SK-N-MC (cell line): ENCODE results near the gene MINK1.

Experiments
- DNase-seq: peaks from one replicate; pipeline ENCODE4 v3.0.0-alpha.2; 2011; ENCODE audit warnings: low read depth, low spot score
- H3K27ac ChIP-seq: fragments of 200-600 bp; sonication (generic); 2 replicates; pipeline ENCODE4 v1.5.1; 2016; ENCODE audit warnings: mixed run types
- H3K36me3 ChIP-seq: fragments of 200-600 bp; sonication (generic); 2 replicates; pipeline ENCODE4 v1.6.1; 2017; ENCODE audit warnings: antibody characterized with exemption, low read length, mixed read lengths; ENCODE audit not compliant: insufficient read depth
- H3K4me3 ChIP-seq: fragments of 200-600 bp; sonication (generic); 2 replicates; pipeline ENCODE4 v1.5.1; 2016
- H3K9ac ChIP-seq: fragments of 200-600 bp; sonication (generic); 2 replicates; pipeline ENCODE4 v1.8.0; 2017; ENCODE audit warnings: mixed run types, mixed read lengths; ENCODE audit not compliant: insufficient read length
- H3K9me3 ChIP-seq: fragments of 200-600 bp; sonication (generic); 2 replicates; pipeline ENCODE4 v1.6.1; 2017; ENCODE audit warnings: low read depth, mild to moderate bottlenecking, antibody characterized with exemption, low read length, moderate library complexity, mixed read lengths
- EZH2 ChIP-seq: fragments of 200-600 bp; sonication (generic); IDR thresholded peaks from one replicate; pipeline ENCODE4 v1.6.1; 2017; ENCODE audit warnings: antibody characterized with exemption
- FOXP2 ChIP-seq: optimal IDR thresholded peaks from 2 replicates; pipeline ENCODE3; 2011; ENCODE audit warnings: mild to moderate bottlenecking, moderate library complexity; ENCODE audit not compliant: insufficient read depth; ENCODE audit errors: extremely low read length, control extremely low read depth
- POLR2AphosphoS5 ChIP-seq: IDR thresholded peaks from 2 replicates; pipeline ENCODE4 v1.6.1; 2012; ENCODE audit warnings: mild to moderate bottlenecking, low read depth, low read length, borderline replicate concordance

The MINK1 gene

DNA sequence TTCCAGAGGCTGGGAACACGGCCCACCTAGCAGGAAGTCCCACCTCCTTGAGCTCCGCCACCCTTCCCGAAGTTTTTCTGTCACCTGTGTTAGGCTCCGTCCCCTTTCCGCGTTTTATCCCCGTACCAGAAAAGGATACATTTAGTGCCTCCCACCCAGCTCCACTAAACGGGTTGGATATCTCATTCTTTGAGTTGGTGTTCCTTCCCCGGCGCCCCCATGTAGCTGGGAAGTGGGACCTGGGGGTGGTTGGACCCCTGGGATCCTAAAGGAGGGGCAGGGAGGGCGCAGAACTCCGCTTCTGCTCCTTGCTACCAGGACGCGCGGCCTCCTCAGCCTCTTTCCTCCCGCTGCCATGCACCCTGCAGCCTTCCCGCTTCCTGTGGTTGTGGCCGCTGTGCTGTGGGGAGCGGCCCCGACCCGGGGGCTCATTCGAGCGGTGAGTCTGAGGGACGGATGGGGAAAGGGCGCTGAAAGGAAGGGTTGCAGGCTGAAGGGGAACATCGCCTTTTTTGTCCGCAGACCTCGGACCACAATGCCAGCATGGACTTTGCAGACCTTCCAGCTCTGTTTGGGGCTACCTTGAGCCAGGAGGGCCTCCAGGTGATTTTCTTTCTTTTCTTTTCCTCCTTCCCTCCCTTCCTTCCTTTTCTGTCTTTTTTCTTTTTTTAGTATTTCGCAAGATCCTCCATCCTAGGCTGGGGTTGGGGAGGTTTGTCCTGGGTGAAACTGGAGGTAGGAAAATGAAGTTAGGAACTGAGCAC, 107.6 kb downstream of the MINK1 start:
- Histone ChIP-seq H3K9ac (peak overlapping the region; percentile 95), H3K9me3 (no peaks in the 10 kb centered on the region), H3K4me3 (peak overlapping the region; percentile 87), H3K36me3 (peaks cover 56% of the 10 kb centered on the region), H3K27ac (peak overlapping the region; percentile 97)
- TF ChIP-seq FOXP2 (no peak), POLR2AphosphoS5 (peak; percentile 29; the same call in 1 of the 2 replicates), EZH2 (no peak)
- no peak for DNase-seq

DNA sequence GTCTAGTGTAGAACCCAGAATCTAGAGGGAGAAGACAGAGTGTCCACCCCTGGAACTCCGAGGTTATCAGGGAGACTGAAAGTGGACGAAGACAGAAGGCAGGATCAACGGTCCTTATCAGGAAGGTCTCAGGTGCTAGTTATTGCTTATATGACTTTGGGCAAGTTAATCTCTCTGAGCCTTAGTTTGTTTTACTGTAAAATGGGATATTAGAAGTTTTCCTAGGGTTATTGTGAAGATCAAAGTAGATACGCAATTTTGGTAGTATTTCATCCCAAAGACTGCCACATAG, 108.1 kb downstream of the MINK1 start:
- TF ChIP-seq FOXP2, result no peak
- TF ChIP-seq POLR2AphosphoS5, result no peak
- no peak for TF ChIP-seq EZH2
- Histone ChIP-seq H3K9me3 (no peaks in the 10 kb centered on the region), H3K9ac (peak overlapping the region; percentile 95), H3K27ac (no peak overlapping the region), H3K4me3 (peak overlapping the region; percentile 87), H3K36me3 (peaks cover 61% of the 10 kb centered on the region)
- DNase-seq, result no peak

DNA sequence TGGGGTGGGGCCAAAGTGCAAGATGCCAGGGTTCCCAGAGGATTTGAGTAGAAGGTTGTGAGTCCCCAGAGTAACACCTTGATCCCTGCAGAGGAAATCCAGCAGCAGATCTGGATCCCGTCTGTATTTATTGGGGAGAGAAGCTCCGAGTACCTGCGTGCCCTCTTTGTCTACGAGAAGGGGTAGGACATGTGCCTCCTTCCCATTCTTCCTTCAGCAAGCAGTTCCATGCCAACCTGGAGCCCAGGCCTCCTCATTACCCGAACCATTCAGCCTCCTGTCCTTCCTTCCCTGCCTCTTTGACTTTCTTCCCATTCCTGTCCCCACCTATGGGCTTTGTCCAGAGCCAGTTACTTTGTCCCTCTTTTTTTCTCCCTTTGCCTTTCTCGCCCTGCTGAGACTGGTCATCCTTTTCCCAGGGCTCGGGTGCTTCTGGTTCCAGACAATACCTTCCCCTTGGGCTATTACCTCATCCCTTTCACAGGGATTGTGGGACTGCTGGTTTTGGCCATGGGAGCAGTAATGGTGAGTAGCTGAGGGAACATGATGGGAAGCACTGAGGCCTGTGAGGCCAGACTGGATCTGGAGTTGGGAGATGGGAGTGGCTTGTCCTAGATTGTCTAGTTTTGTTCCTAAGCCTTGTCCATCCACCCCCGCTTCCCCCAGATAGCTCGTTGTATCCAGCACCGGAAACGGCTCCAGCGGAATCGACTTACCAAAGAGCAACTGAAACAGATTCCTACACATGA, 109.8 kb downstream of the MINK1 start:
- Histone ChIP-seq H3K4me3 (no peak overlapping the region), H3K27ac (no peak overlapping the region), H3K9me3 (no peaks in the 10 kb centered on the region), H3K36me3 (peaks cover 56% of the 10 kb centered on the region), H3K9ac (no peak overlapping the region)
- TF ChIP-seq FOXP2 (no peak), EZH2 (no peak), POLR2AphosphoS5 (no peak)
- DNase-seq, result no peak

DNA sequence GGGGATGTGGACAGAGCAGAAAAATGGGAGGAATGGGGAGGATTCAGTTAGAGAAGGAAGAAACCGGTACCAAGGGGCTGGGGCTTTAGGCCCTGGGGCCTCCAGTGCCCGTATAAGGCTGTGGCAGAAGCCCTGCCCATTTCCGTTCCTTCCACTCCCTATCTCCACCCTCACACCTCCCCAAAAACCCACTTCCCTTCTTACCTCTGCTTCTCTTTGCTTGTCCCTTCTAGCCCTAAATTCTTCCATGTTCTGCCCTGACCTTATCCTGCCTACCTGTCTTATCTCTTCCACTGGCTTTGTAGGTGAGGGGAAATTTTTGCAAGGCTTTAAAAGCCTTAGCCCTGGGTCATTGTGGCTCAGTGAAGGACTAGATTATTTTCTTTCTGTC, 111.0 kb downstream of the MINK1 start:
- no peaks in the 10 kb centered on the region for H3K9me3 ChIP-seq
- H3K36me3 ChIP-seq, result peaks cover 50% of the 10 kb centered on the region
- peak overlapping the region; percentile 56; the same call in 1 of the 2 replicates for H3K27ac ChIP-seq
- H3K4me3 ChIP-seq, result no peak overlapping the region
- no peak for DNase-seq
- TF ChIP-seq EZH2 (no peak), FOXP2 (no peak), POLR2AphosphoS5 (no peak; the same call in 1 of the 2 replicates)
- no peak overlapping the region for H3K9ac ChIP-seq

- no peak for DNase-seq
- H3K27ac ChIP-seq, result peak overlapping the region; percentile 56
- H3K36me3 ChIP-seq, result peaks cover 50% of the 10 kb centered on the region
- no peak overlapping the region for H3K9ac ChIP-seq
- TF ChIP-seq EZH2, result no peak
- TF ChIP-seq POLR2AphosphoS5, result no peak; the same call in 1 of the 2 replicates
- no peak for TF ChIP-seq FOXP2
- H3K9me3 ChIP-seq, result no peaks in the 10 kb centered on the region
- H3K4me3 ChIP-seq, result no peak overlapping the region
Measured at GRCh38 chr17:4944554-4945175, 111.5 kb downstream of the MINK1 start.

DNA sequence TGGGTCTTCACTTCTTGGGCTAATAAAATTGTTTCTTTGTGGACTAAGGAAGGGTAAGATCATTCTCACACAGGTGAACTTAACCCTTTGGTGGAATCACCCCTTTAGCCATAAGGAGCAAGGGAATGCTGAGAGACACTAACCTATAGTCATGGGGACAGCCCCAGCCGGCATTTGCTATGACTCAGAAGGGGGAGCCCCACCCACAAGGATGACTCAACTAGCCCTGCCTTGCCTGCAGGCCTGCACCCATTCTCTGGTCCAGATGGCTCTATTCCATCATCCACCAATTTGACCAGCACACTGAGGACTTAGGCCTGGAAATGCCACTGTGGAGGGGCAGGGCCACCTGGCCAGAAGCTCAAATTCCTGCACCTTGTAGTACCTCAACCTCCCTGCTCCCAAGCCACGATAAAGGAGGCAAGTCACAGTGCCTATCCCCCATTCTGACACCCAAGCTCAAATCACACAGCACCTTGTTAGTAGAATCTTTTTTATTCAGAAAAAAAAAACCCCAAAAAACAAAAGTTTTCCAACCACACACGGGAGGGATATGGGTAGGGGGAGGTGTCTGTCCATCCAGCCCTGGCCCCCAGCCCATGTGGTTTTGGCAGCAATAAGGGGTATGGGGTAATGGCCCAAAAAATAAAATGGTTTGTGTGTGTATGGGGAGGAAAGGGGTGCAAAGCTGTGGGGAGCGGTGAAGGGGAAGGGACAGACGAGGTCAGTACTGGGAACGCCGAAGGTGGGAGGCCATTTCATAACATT, 112.2 kb downstream of the MINK1 start:
- no peak overlapping the region for H3K4me3 ChIP-seq
- H3K27ac ChIP-seq, result peak overlapping the region; percentile 56
- no peaks in the 10 kb centered on the region for H3K9me3 ChIP-seq
- DNase-seq, result no peak
- no peak overlapping the region for H3K9ac ChIP-seq
- H3K36me3 ChIP-seq, result peaks cover 50% of the 10 kb centered on the region
- no peak for TF ChIP-seq FOXP2

DNA sequence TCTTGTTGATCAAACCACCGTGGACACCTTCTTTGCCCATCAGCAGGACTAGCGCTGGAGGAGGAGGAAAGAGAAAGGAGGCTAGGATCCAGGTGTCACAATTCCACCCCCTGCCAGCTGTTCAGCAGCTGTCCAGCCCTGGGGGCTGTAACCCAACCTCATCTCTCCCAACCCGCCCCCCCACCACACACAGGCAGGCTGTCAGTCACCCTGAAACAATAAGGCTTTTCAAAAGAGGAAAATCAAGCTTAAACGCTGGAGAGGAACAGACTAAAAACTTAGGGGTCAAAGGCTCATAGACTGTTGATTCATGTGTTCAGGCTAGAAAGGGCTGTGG, 112.8 kb downstream of the MINK1 start:
- H3K9me3 ChIP-seq, result no peaks in the 10 kb centered on the region
- H3K27ac ChIP-seq, result 0 out of 2 replicates have a peak overlapping the region, but pooled peaks have one; percentile 55
- DNase-seq, result no peak
- no peak overlapping the region for H3K9ac ChIP-seq
- peak overlapping the region; percentile 83; the same call in 1 of the 2 replicates for H3K4me3 ChIP-seq
- H3K36me3 ChIP-seq, result peaks cover 50% of the 10 kb centered on the region
- TF ChIP-seq POLR2AphosphoS5 (no peak), EZH2 (no peak), FOXP2 (no peak)
